Mesenteric fat pad (tissue), 1 donor: ENCODE measurements around the gene CLEC11A. TPM values are rescaled to one million over a fixed set of nuclear protein-coding genes. Genes with fewer than 3 reads are reported as not detected.

Experiments
- DNase-seq: peaks from one replicate; pipeline ENCODE4 v3.0.0-alpha.2; 2020; ENCODE audit warnings: low spot score
- long read RNA-seq: library from polyadenylated mRNA; unstranded; transcript quantifications from one replicate; pipeline ENCODE4 v2.0.0, GENCODE V29; 2020
- total RNA-seq: library from RNA; stranded (reverse); fragmentation: NEBNext Ultra II Directional; extraction: Animal tissue kit (Norgen Biotek cat#: 25700); gene quantifications from one replicate; pipeline ENCODE4 v1.2.1, GENCODE V29; 2021
- donor health status: DM: yes; HTN: yes; CAD: no.

Gene CLEC11A, protein sequence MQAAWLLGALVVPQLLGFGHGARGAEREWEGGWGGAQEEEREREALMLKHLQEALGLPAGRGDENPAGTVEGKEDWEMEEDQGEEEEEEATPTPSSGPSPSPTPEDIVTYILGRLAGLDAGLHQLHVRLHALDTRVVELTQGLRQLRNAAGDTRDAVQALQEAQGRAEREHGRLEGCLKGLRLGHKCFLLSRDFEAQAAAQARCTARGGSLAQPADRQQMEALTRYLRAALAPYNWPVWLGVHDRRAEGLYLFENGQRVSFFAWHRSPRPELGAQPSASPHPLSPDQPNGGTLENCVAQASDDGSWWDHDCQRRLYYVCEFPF
- 13.2 TPM for total RNA-seq
- long read RNA-seq, transcript CLEC11A-201 (4 exons, 1,419 nt) = major isoform, 39 of 41 reads
- long read RNA-seq, partial matches to known transcripts = 1 of 41 reads
- long read RNA-seq, other reads (novel, unspliced or antisense) = 0 of 41 reads

- no peak for DNase-seq
These were observed at the start of gene CLEC11A for GRCh38 chr19:50723069-50723468. Gene CLEC11A (plus strand): TSS chr19:50723364. CDS start chr19:50723526, 162 bp downstream.

- no peak for DNase-seq
These were observed 46.5 kb upstream of the CLEC11A start for GRCh38 chr19:50676625-50677197.

- DNase-seq = no peak
These were observed 45.5 kb upstream of the CLEC11A start for GRCh38 chr19:50677636-50678035.

GRCh38 chr19:50678323-50678722 is 44.8 kb upstream of the CLEC11A start:
- DNase-seq = no peak

GRCh38 chr19:50679177-50680125 is 43.7 kb upstream of the CLEC11A start:
- peak; percentile 92 for DNase-seq

- no peak for DNase-seq
These were observed 36.7 kb upstream of the CLEC11A start for GRCh38 chr19:50686310-50687032.

GRCh38 chr19:50688766-50689165 is 34.4 kb upstream of the CLEC11A start:
- DNase-seq = no peak

DNA sequence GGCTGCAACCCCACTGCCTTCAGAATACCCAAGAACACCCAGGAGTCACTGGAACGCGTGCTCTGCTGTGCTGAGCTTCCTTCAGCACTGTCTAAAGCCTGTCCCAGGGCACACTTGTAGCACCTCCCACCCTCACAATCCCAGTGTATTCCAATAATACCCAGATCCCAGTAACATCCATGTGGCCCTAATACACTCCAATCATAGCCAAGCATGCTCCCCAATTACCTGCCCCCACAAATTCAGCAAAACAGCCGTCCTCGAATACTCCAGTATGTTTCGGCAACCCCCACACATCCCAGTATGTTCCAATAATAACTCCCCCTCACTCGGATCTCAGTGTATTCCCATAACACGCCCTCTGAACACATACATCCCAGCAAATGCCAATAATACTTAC is 32.7 kb upstream of the CLEC11A start:
- no peak for DNase-seq

GRCh38 chr19:50693064-50693975 is 29.8 kb upstream of the CLEC11A start:
- DNase-seq = no peak

DNA sequence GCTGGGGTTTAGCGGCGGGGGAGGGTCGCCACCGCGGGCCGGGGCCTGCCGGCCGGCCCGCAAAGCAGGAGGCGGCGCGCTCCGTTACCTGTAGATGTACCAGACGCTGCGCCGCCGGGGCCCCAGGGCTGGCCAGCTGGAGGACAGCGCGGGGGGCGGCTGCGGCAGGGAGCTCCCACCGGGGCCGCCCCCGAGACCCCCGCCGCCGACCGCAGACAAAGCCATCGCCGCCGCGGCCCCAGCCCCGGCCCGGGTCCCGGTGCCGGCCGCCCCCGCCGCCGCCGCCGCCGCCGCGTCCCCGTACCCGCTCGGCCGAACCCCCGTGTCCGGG is 28.4 kb upstream of the CLEC11A start:
- no peak for DNase-seq

DNA sequence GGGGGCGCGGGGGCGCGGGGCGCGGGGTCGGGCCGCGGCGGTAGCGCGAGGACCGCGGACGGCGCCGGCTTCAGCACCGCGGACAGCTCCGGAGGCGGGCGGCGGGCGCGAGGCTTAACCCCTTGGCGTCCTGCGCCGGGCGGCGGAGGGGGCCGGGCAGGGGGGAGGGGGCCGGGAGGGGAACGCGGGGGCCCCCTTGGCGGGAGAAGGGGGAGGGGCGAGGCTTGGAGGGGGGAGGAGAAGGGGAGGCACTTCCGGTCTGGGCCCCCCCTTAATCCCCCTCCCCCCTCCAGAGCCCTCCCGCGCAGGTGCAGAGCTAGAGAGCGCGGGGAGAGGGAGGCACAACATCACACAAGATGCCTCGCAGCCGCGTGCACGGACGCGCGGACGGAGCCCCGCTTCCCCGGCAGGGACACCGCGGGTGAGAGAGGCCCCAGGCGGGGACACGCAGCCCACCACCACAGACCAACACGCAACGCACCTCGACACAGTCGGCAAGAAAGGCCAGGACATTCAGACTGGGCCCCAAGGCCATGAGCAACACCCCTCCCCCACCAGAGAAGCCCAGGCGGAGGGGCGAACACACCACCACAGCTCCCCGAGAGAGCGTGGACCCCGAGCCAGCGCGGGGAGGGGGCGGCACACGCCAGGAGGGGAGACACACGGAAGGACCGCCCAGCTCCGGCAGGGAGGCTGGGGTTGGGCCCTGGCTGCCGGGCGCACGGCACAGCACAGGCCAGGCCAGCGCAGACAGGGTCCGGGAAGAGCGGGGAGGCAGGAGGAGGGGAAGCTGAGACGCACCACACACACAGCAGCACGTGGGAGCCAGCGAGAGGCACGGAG is 27.7 kb upstream of the CLEC11A start:
- no peak for DNase-seq

GRCh38 chr19:50696094-50696483 is 27.1 kb upstream of the CLEC11A start:
- no peak for DNase-seq

GRCh38 chr19:50697414-50698124 is 25.6 kb upstream of the CLEC11A start:
- no peak for DNase-seq

- DNase-seq = no peak
These were observed 21.7 kb upstream of the CLEC11A start for GRCh38 chr19:50701367-50701985.

GRCh38 chr19:50702158-50702870 is 20.9 kb upstream of the CLEC11A start:
- no peak for DNase-seq

DNA sequence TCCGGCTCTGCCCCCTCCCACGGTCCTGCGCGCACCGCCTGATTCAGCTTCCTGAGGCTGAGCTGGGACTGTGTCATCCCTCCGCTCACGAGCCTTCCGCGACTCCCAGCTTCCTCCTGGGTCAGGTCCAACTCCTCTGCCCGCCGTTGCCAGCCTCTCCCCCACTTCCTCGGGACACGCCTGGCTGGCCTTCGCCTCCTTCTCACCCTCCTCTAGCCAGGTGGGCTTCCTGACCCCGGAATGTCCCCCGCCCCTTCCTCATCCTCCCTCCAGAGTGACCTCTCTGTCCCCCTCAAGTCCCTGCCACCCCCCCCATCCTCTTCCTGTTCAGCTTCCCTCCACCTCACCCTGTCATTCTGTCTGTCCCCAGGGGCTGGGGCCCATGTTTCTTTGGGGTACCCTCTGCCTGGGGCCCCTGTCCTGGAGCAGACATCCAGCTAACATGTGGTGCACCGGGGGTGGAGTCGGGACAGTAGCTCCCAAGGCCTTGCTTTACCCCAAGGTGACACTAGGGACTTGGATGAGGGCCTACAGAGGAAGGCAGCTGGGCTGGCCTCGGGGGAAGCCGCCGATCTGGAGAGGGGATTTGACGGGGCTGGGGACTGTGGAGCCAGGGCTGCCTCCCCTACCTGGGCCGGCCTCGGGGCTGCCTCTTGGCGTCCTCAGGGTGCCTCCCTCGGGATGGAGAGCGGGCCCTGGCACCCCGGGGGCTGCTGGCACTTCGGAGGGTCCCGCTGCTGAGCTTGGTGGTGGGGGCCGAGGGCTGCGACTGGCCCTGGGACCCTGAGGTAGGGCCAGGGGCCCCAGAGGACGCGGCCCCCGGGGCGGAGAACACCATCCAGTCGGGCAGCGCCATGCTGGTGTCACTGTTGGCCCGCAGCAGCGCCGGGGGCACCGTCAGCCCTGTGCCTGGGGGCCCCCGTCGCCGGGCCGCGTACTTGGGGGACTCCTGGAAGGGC is 20.0 kb upstream of the CLEC11A start:
- DNase-seq = no peak
